ENCODE measurements around the gene BCAS3.

GRCh38 chr17:61330174-61331150 is 652.8 kb downstream of the BCAS3 start:
- TF ChIP-seq EZH2phosphoT487 (IDR thresholded peaks at IDR 0.05; ENCODE audit: borderline replicate concordance, low read depth, low read length): no peak
- no peak for TF ChIP-seq CTCF (conservative IDR thresholded peaks at IDR 0.05; ENCODE audit: low read length)
